ENCODE data around the gene GJB5. TPM values are rescaled to one million over a fixed set of nuclear protein-coding genes. Genes with fewer than 3 reads are reported as not detected.

Gene GJB5
- 1 to 10 TPM in 1 of 4 donors, not detected in 3; 1.9 TPM for total RNA-seq

- ATAC-seq = no peak
- WGBS, 2 donors (ENCODE audit: low coverage in 1 of 2) = 40% methylated on average over 3 of the region's 13 CpGs; no CpG with 5 or more reads in 1 of the 2 donors
- Histone ChIP-seq H3K27ac (no peak within 1 kb of the TSS), H3K9me3 (no peaks in the 10 kb centered on the region), H3K27me3 (peaks cover 37% of the 10 kb centered on the region), H3K4me3 (no peak within 1 kb of the TSS), H3K4me1 (no peaks in the 10 kb centered on the region), H3K36me3 (no peaks in the 10 kb centered on the region)
- TF ChIP-seq EP300 (IDR thresholded peaks at IDR 0.05) (no peak), POLR2AphosphoS5 (IDR thresholded peaks at IDR 0.05) (no peak), POLR2A (IDR thresholded peaks at IDR 0.05) (no peak)
- TF ChIP-seq, protein P1, sequence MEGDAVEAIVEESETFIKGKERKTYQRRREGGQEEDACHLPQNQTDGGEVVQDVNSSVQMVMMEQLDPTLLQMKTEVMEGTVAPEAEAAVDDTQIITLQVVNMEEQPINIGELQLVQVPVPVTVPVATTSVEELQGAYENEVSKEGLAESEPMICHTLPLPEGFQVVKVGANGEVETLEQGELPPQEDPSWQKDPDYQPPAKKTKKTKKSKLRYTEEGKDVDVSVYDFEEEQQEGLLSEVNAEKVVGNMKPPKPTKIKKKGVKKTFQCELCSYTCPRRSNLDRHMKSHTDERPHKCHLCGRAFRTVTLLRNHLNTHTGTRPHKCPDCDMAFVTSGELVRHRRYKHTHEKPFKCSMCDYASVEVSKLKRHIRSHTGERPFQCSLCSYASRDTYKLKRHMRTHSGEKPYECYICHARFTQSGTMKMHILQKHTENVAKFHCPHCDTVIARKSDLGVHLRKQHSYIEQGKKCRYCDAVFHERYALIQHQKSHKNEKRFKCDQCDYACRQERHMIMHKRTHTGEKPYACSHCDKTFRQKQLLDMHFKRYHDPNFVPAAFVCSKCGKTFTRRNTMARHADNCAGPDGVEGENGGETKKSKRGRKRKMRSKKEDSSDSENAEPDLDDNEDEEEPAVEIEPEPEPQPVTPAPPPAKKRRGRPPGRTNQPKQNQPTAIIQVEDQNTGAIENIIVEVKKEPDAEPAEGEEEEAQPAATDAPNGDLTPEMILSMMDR (IDR thresholded peaks at IDR 0.05) = no peak
These were observed at the start of gene GJB5 for GRCh38 chr1:34754964-34755637. Gene GJB5 (plus strand): TSS chr1:34755047. CDS start chr1:34757331, 2,284 bp downstream.

DNA sequence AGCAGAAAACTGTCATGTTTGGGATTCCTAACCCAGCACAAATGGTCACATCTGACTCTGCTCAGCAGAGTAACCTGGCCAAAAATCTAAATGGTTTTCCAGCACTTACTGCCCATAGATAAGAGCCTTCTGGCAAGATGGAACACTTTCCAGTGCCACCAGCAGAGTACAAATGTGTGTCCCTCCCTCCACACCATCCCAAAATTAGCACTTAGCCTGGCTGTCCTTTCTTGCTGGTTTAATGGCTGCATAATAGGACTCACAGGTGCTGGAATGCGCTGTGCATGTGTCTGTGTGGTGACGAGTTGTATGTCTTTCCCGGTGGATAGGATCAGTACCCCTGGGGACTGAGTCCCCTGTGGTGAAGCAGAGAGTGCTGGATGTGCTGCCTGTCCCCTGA is 49.8 kb upstream of the GJB5 start:
- Histone ChIP-seq H3K9me3 (no peaks in the 10 kb centered on the region), H3K4me3 (no peak overlapping the region), H3K4me1 (no peaks in the 10 kb centered on the region), H3K27ac (no peak overlapping the region), H3K36me3 (no peaks in the 10 kb centered on the region), H3K27me3 (peaks cover 65% of the 10 kb centered on the region)
- 39% methylated on average over 3 of the region's 3 CpGs for WGBS, 2 donors (ENCODE audit: low coverage in 1 of 2)
- TF ChIP-seq, protein P1 (IDR thresholded peaks at IDR 0.05) = no peak
- TF ChIP-seq EP300 (IDR thresholded peaks at IDR 0.05) (no peak), POLR2A (IDR thresholded peaks at IDR 0.05) (no peak), POLR2AphosphoS5 (IDR thresholded peaks at IDR 0.05) (no peak)
- no peak for ATAC-seq

DNA sequence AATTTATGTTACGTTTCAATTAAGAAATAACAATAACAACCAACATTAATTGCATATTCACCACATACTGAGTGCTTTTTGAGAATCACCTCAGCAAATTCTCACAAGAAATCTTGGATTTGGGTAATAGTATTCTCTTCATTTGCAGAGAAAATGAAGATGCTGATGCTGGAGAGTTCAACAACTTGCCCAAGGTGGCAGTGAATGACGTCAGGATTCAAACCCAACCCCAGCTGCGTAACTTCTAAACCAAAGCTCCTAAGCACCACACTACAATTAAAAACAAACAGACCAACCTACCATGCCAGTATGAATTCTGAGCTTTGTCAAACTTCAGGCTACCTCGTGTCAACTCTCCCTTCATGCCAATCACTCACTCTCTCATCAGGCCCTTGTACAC is 46.7 kb upstream of the GJB5 start:
- 71 to 75% methylated on average over 4 of the region's 4 CpGs for WGBS, 2 donors (ENCODE audit: low coverage in 1 of 2)
- H3K36me3 ChIP-seq = no peaks in the 10 kb centered on the region
- no peaks in the 10 kb centered on the region for H3K4me1 ChIP-seq
- peaks cover 53% of the 10 kb centered on the region for H3K27me3 ChIP-seq
- no peak overlapping the region for H3K27ac ChIP-seq
- TF ChIP-seq EP300 (IDR thresholded peaks at IDR 0.05) (no peak), POLR2A (IDR thresholded peaks at IDR 0.05) (no peak)
- no peak for ATAC-seq
- no peak overlapping the region for H3K4me3 ChIP-seq
- H3K9me3 ChIP-seq = no peaks in the 10 kb centered on the region

GRCh38 chr1:34709547-34709946 is 45.3 kb upstream of the GJB5 start:
- Histone ChIP-seq H3K36me3 (no peaks in the 10 kb centered on the region), H3K4me3 (no peak overlapping the region), H3K4me1 (no peaks in the 10 kb centered on the region), H3K27me3 (peaks cover 40% of the 10 kb centered on the region), H3K9me3 (no peaks in the 10 kb centered on the region), H3K27ac (no peak overlapping the region)
- ATAC-seq = no peak
- TF ChIP-seq, protein P1 (IDR thresholded peaks at IDR 0.05) = no peak
- no peak for TF ChIP-seq POLR2AphosphoS5 (IDR thresholded peaks at IDR 0.05)
- no peak for TF ChIP-seq EP300 (IDR thresholded peaks at IDR 0.05)
- 38 to 56% methylated on average over 6 of the region's 6 CpGs for WGBS, 2 donors (ENCODE audit: low coverage in 1 of 2)

GRCh38 chr1:34710812-34711211 is 44.0 kb upstream of the GJB5 start:
- no peak for ATAC-seq
- Histone ChIP-seq H3K9me3 (no peaks in the 10 kb centered on the region), H3K27ac (no peak overlapping the region), H3K4me3 (no peak overlapping the region), H3K27me3 (peaks cover 29% of the 10 kb centered on the region), H3K36me3 (no peaks in the 10 kb centered on the region), H3K4me1 (no peaks in the 10 kb centered on the region)
- TF ChIP-seq POLR2AphosphoS5 (IDR thresholded peaks at IDR 0.05) (no peak), EP300 (IDR thresholded peaks at IDR 0.05) (no peak), POLR2A (IDR thresholded peaks at IDR 0.05) (no peak)
- TF ChIP-seq, protein P1 (IDR thresholded peaks at IDR 0.05) = no peak
